Adrenal gland (tissue), 12 donors: Measurements from ENCODE around the gene ABLIM2. TPM values are rescaled to one million over a fixed set of nuclear protein-coding genes. Genes with fewer than 3 reads are reported as not detected.

Experiments
- DNase-seq, 7 donors: peaks; one replicate each; pipeline ENCODE4 v3.0.0-alpha.2; 2019 to 2020
- H3K27ac ChIP-seq, 5 donors: fragments of 200-600 bp; sonication (generic) in 4 of 5; 1 replicate in 3 of 5; 2 replicates in 2 of 5; pipeline versions ENCODE4 v1.5.1 to v1.8.0; 2016 to 2020; ENCODE audit warnings: mild to moderate bottlenecking in 1 of 5
- H3K27me3 ChIP-seq: fragments of 200-600 bp; 2 replicates; pipeline ENCODE4 v1.8.0; 2021
- H3K36me3 ChIP-seq, 2 donors: fragments of 200-600 bp; replicated peaks in 1 of 2; 1 replicate in 1 of 2; 2 replicates in 1 of 2; pipeline versions ENCODE4 v1.5.1 to v1.8.0; 2018 to 2022
- H3K4me1 ChIP-seq, 2 donors: fragments of 200-600 bp; replicated peaks in 1 of 2; 1 replicate in 1 of 2; 2 replicates in 1 of 2; pipeline versions ENCODE4 v1.5.1 to v1.8.0; 2018 to 2021
- H3K4me3 ChIP-seq, 4 donors: fragments of 200-600 bp; sonication (generic) in 3 of 4; one replicate each; pipeline ENCODE4 v1.5.1; 2016 to 2018
- H3K9me3 ChIP-seq, 3 donors: fragments of 200-600 bp; sonication (generic) in 1 of 3; replicated peaks in 1 of 3; 1 replicate in 2 of 3; 2 replicates in 1 of 3; pipeline versions ENCODE4 v1.5.1 to v1.8.0; 2016 to 2021
- CTCF ChIP-seq, 6 experiments: fragments of 450-650 bp in 4 of 6; fragments of 200-600 bp in 2 of 6; sonication (generic) in 1 of 6; IDR thresholded peaks; 1 replicate in 5 of 6; 2 replicates in 1 of 6; pipeline versions ENCODE4 v1.5.1 to v1.8.0; 2016 to 2021; ENCODE audit warnings: antibody characterized with exemption in 6 of 6, mild to moderate bottlenecking in 2 of 6, moderate library complexity in 1 of 6
- POLR2A ChIP-seq, 2 donors: fragments of 450-650 bp; IDR thresholded peaks; one replicate each; pipeline ENCODE4 v1.6.1; 2017; ENCODE audit warnings: antibody characterized with exemption in 2 of 2, mild to moderate bottlenecking in 2 of 2, moderate library complexity in 1 of 2
- WGBS, 4 donors: extraction: QIAGEN DNeasy Blood & Tissue Kit in 2 of 4; methylation state at CpG; one replicate each; pipeline versions ENCODE4 v1.1.5 to v1.1.7; 2013 to 2017; 5-methylcytosine and 5-hydroxymethylcytosine counted together
- intact Hi-C, 2 donors: fragments of 100-400 bp; cut with DNase I; formaldehyde crosslinking; loops; one replicate each; pipeline versions ENCODE4 v1.14.1 to v1.15.0; 2022 to 2023
- polyA plus RNA-seq, 3 donors: library from polyadenylated mRNA; stranded (reverse); fragments of 200-250 nt in 2 of 3; fragments of 350-450 nt in 1 of 3; fragmentation: Illumina TruSeq in 1 of 3; extraction: RNeasy Lipid Tissue Mini Kit (QIAGEN cat#74804) in 1 of 3; gene quantifications; one replicate each; pipeline ENCODE4 v1.2.3, GENCODE V29; 2013 to 2014
- total RNA-seq, 9 donors: library from RNA; depleted of rRNA in 4 of 9; stranded (reverse); fragments of >200 nt in 4 of 9; fragments of 120-200 nt in 1 of 9; fragmentation: NEBNext Ultra II Directional in 1 of 9; extraction: Animal tissue kit (Norgen Biotek cat#: 25700) in 1 of 9; gene quantifications; one replicate each; pipeline versions ENCODE4 v1.1.0 to v1.2.4, GENCODE V29; 2013 to 2023
- donor health status: healthy with polysubstance abuse.
- donor health status: Bipolar disorder and iron deficiency.
- donor health status: DM: yes; HTN: yes; CAD: no.
- donor health status: DM: no; HTN: no; CAD: no.
- donor health status: DM: no; HTN: no; CAD: no.
- donor health status: DM: yes; HTN: yes; CAD: no.

ABLIM2 gene
- total and polyA plus RNA-seq, 12 donors, result 5.8 to 31.2 (median 14.6) TPM

GRCh38 chr4:8136972-8137710 is 21.5 kb downstream of the ABLIM2 start:
- Histone ChIP-seq H3K9me3 (no peaks in the 10 kb centered on the region), H3K27me3 (no peaks in the 10 kb centered on the region), H3K4me1 (no peaks in the 10 kb centered on the region), H3K4me3 (no peak overlapping the region), H3K36me3 (no peaks in the 10 kb centered on the region), H3K27ac (no peak overlapping the region)
- 86 to 93% (median 88%) methylated on average over 11 to 19 of the region's 19 CpGs for WGBS, 4 donors
- intact Hi-C loops, result no loop called here
- TF ChIP-seq CTCF (IDR thresholded peaks at IDR 0.05), result no peak
- TF ChIP-seq POLR2A (IDR thresholded peaks at IDR 0.05), result no peak
- no peak for DNase-seq

- Histone ChIP-seq H3K4me1 (no peaks in the 10 kb centered on the region), H3K9me3 (no peaks in the 10 kb centered on the region), H3K27me3 (no peaks in the 10 kb centered on the region), H3K4me3 (no peak overlapping the region), H3K27ac (no peak overlapping the region), H3K36me3 (no peaks in the 10 kb centered on the region)
- WGBS, 4 donors, result 51 to 71% (median 60%) methylated on average over 11 to 12 of the region's 12 CpGs
- TF ChIP-seq CTCF (IDR thresholded peaks at IDR 0.05), result no peak
- TF ChIP-seq POLR2A (IDR thresholded peaks at IDR 0.05), result no peak
- no peak for DNase-seq
- intact Hi-C loops, result no loop called here
These were observed 22.1 kb downstream of the ABLIM2 start for GRCh38 chr4:8136529-8136928.

GRCh38 chr4:8135666-8136065 is 22.9 kb downstream of the ABLIM2 start:
- no peak for DNase-seq
- no peak overlapping the region for H3K4me3 ChIP-seq
- H3K36me3 ChIP-seq, result no peaks in the 10 kb centered on the region
- WGBS, 4 donors, result 93 to 96% (median 94%) methylated on average over 15 of the region's 15 CpGs
- intact Hi-C loops, result no loop called here
- no peaks in the 10 kb centered on the region for H3K27me3 ChIP-seq
- H3K27ac ChIP-seq, result no peak overlapping the region
- TF ChIP-seq POLR2A (IDR thresholded peaks at IDR 0.05), result no peak
- TF ChIP-seq CTCF (IDR thresholded peaks at IDR 0.05), result no peak
- H3K4me1 ChIP-seq, result peaks cover 0 to 2% of the 10 kb centered on the region in 2 donors
- no peaks in the 10 kb centered on the region for H3K9me3 ChIP-seq

DNA sequence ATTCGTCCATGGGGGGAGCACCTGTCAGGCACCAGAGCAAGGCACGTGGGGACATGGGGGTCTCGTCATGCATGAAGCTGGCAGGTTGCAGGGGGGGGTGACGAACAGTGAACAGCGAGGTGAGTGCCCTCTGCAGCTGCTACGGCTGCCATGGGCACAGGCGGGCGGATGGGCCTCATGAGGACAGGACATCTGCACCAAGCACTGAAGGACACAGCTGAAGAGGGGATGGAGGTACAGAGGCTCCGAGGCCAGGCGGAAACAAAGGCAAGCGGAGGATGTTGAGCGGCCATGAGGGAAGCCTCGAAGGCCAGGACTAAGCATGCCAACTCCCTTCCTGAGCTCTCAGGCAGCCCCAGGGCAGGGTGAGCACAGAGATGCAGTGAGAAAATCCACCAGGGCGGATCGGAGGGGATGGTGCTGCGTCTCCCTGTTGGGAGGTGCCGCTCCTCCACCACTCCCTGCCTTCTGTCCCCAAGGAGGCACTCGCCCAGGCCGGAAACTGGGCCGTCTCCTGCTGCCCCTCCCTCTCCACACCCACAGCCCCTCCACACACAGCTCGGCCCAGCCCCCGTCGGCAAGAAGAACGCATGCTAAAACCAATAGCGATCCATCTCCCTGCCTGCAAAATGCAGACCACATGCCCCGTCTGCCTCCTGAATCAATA is 24.6 kb downstream of the ABLIM2 start:
- no peaks in the 10 kb centered on the region for H3K27me3 ChIP-seq
- H3K4me3 ChIP-seq, result no peak overlapping the region
- no peak overlapping the region for H3K27ac ChIP-seq
- peaks cover 0 to 7% of the 10 kb centered on the region in 2 donors for H3K4me1 ChIP-seq
- intact Hi-C loops, result no loop called here
- 72 to 93% (median 79%) methylated on average over 24 to 26 of the region's 26 CpGs for WGBS, 4 donors
- H3K36me3 ChIP-seq, result no peaks in the 10 kb centered on the region
- no peaks in the 10 kb centered on the region for H3K9me3 ChIP-seq
- no peak for DNase-seq
- TF ChIP-seq POLR2A (IDR thresholded peaks at IDR 0.05), result no peak
- TF ChIP-seq CTCF (IDR thresholded peaks at IDR 0.05), result no peak
